Left forelimb (tissue), 1 donor: Measurements from ENCODE around the gene MCTP1.
"Not testable (repeated sequence)": the region's sequence is repeated elsewhere in the genome, so short reads cannot be mapped to it uniquely, and the experiment has no call there.

Experiments used
- DNase-seq: peaks from one replicate; pipeline ENCODE4 v3.0.0-alpha.2; 2018; ENCODE audit warnings: low spot score

Gene MCTP1

GRCh38 chr5:94869921-94870320 is 415.0 kb downstream of the MCTP1 start:
- DNase-seq = no peak

- DNase-seq = no peak
These were observed 420.9 kb downstream of the MCTP1 start for GRCh38 chr5:94863951-94864350.

GRCh38 chr5:94857111-94857510 is 427.8 kb downstream of the MCTP1 start:
- DNase-seq = no peak

- no peak for DNase-seq
These were observed 428.6 kb downstream of the MCTP1 start for GRCh38 chr5:94856257-94856800.

GRCh38 chr5:94855543-94855942 is 429.4 kb downstream of the MCTP1 start:
- DNase-seq = no peak

GRCh38 chr5:94853120-94853519 is 431.8 kb downstream of the MCTP1 start:
- no peak for DNase-seq

- DNase-seq = no peak
These were observed 433.9 kb downstream of the MCTP1 start for GRCh38 chr5:94850960-94851359.

GRCh38 chr5:94849821-94850736 is 434.8 kb downstream of the MCTP1 start:
- no peak for DNase-seq

- no peak for DNase-seq
These were observed 435.6 kb downstream of the MCTP1 start for GRCh38 chr5:94849324-94849723.

- no peak for DNase-seq
These were observed 437.2 kb downstream of the MCTP1 start for GRCh38 chr5:94847726-94848125.

- DNase-seq = no peak
These were observed 437.9 kb downstream of the MCTP1 start for GRCh38 chr5:94847019-94847418.

- DNase-seq = not testable (repeated sequence)
These were observed 439.2 kb downstream of the MCTP1 start for GRCh38 chr5:94845696-94846095.

GRCh38 chr5:94841598-94842322 is 443.1 kb downstream of the MCTP1 start:
- no peak for DNase-seq

GRCh38 chr5:94833851-94834250 is 451.0 kb downstream of the MCTP1 start:
- DNase-seq = no peak

- DNase-seq = no peak
These were observed 452.2 kb downstream of the MCTP1 start for GRCh38 chr5:94832685-94833084.

- DNase-seq = no peak
These were observed 454.4 kb downstream of the MCTP1 start for GRCh38 chr5:94830520-94830919.

GRCh38 chr5:94828222-94828621 is 456.7 kb downstream of the MCTP1 start:
- not testable (repeated sequence) for DNase-seq

- DNase-seq = no peak
These were observed 464.4 kb downstream of the MCTP1 start for GRCh38 chr5:94820488-94820887.

GRCh38 chr5:94818904-94819303 is 466.0 kb downstream of the MCTP1 start:
- no peak for DNase-seq

GRCh38 chr5:94815313-94816039 is 469.4 kb downstream of the MCTP1 start:
- DNase-seq = no peak

GRCh38 chr5:94812232-94812631 is 472.7 kb downstream of the MCTP1 start:
- no peak for DNase-seq

GRCh38 chr5:94811331-94811730 is 473.6 kb downstream of the MCTP1 start:
- DNase-seq = no peak
